H1 (cell line): ENCODE measurements around the gene PSMD9. TPM values are rescaled to one million over a fixed set of nuclear protein-coding genes. Genes with fewer than 3 reads are reported as not detected.

Experiments used
- CTCF ChIA-PET: fragments of 300-600 bp; sonication (Branson Sonifier 250); formaldehyde crosslinking; loops from one replicate; lab custom pipeline; 2021; ENCODE audit not compliant: partially characterized antibody; lab: Charles Lee
- POLR2A ChIA-PET: fragments of 300-600 bp; sonication (Branson Sonifier 250); formaldehyde crosslinking; loops from one replicate; lab custom pipeline; 2021; ENCODE audit warnings: inconsistent platforms; ENCODE audit not compliant: partially characterized antibody; lab: Charles Lee
- DNase-seq, 2 experiments: peaks; one replicate each; pipeline versions ENCODE4 v3.0.0 to v3.0.0-alpha.2; 2010 to 2022; ENCODE audit warnings: low spot score in 2 of 2, low read depth in 1 of 2, mixed read lengths in 1 of 2
- FAIRE-seq: peaks from 2 replicates; lab custom pipeline; 2011; peaks lifted over from hg19 to GRCh38; lab: Jason Lieb, UNC
- H2AFZ ChIP-seq: 2 replicates; pipeline ENCODE4 v1.8.1; 2012; ENCODE audit warnings: low read length, inconsistent platforms
- H2AK5ac ChIP-seq: 2 replicates; pipeline ENCODE4 v1.6.1; 2013; ENCODE audit warnings: low read depth, low read length
- H2BK120ac ChIP-seq: replicated peaks from 2 replicates; pipeline ENCODE3; 2013; ENCODE audit warnings: low read depth, low read length, inconsistent platforms
- H2BK12ac ChIP-seq: 2 replicates; pipeline ENCODE4 v1.6.1; 2013; ENCODE audit warnings: low read depth, low read length
- H2BK15ac ChIP-seq: 2 replicates; pipeline ENCODE4 v1.6.1; 2013; ENCODE audit warnings: low read length
- H2BK20ac ChIP-seq: 2 replicates; pipeline ENCODE4 v1.6.1; 2013; ENCODE audit warnings: low read length
- H2BK5ac ChIP-seq: 2 replicates; pipeline ENCODE4 v1.6.1; 2013; ENCODE audit warnings: low read depth, low read length
- H3K14ac ChIP-seq: 2 replicates; pipeline ENCODE4 v1.6.1; 2013; ENCODE audit warnings: inconsistent platforms; ENCODE audit not compliant: insufficient read length
- H3K18ac ChIP-seq: 2 replicates; pipeline ENCODE4 v1.6.1; 2013; ENCODE audit warnings: low read length; ENCODE audit errors: extremely low read depth
- H3K23ac ChIP-seq: 2 replicates; pipeline ENCODE4 v1.6.1; 2013; ENCODE audit warnings: inconsistent platforms; ENCODE audit not compliant: insufficient read length
- H3K23me2 ChIP-seq: 2 replicates; pipeline ENCODE4 v1.6.1; 2013; ENCODE audit warnings: low read depth, low read length
- H3K27ac ChIP-seq: 2 replicates; pipeline ENCODE4 v1.6.1; 2011; ENCODE audit warnings: low read depth, low read length, inconsistent platforms
- H3K27me3 ChIP-seq, 4 experiments: replicated peaks in 1 of 4; 1 replicate in 1 of 4; 2 replicates in 3 of 4; pipeline versions ENCODE4 v1.6.1 to v1.8.1; 2011 to 2013; ENCODE audit warnings: low read length in 3 of 4, mild to moderate bottlenecking in 3 of 4, inconsistent platforms in 2 of 4, mixed read lengths in 2 of 4, moderate library complexity in 1 of 4; ENCODE audit not compliant: control insufficient read depth in 3 of 4, insufficient read depth in 3 of 4; ENCODE audit errors: extremely low read depth in 1 of 4
- H3K36me3 ChIP-seq, 4 experiments: 2 replicates each; pipeline versions ENCODE4 v1.6.1 to v1.8.1; 2011 to 2013; ENCODE audit warnings: mild to moderate bottlenecking in 4 of 4, low read length in 3 of 4, moderate library complexity in 2 of 4, control low read depth in 1 of 4, inconsistent platforms in 1 of 4; ENCODE audit not compliant: insufficient read depth in 4 of 4, control insufficient read depth in 2 of 4
- H3K4ac ChIP-seq: replicated peaks from 2 replicates; pipeline ENCODE3; 2013; ENCODE audit warnings: low read length, low read depth, mixed read lengths, inconsistent platforms; ENCODE audit not compliant: insufficient read length
- H3K4me1 ChIP-seq, 4 experiments: replicated peaks in 1 of 4; 1 replicate in 1 of 4; 2 replicates in 3 of 4; pipeline versions ENCODE4 v1.6.1 to v1.8.1; 2011 to 2013; ENCODE audit warnings: low read length in 3 of 4, inconsistent platforms in 2 of 4, mixed read lengths in 1 of 4; ENCODE audit not compliant: insufficient read depth in 4 of 4, control insufficient read depth in 3 of 4
- H3K4me2 ChIP-seq, 2 experiments: 2 replicates each; pipeline versions ENCODE4 v1.6.1 to v1.8.1; 2011 to 2013; ENCODE audit warnings: low read depth in 2 of 2, low read length in 2 of 2, control low read depth in 1 of 2, inconsistent platforms in 1 of 2, mild to moderate bottlenecking in 1 of 2; ENCODE audit not compliant: insufficient read depth in 1 of 2
- H3K4me3 ChIP-seq, 4 experiments: fragments of 200-600, 300-600 bp in 1 of 4; sonication (generic), shearing (Covaris generic), sonication (Bioruptor Twin) in 1 of 4; 2 replicates each; pipeline versions ENCODE4 v1.5.1 to v1.8.1; 2011 to 2016; ENCODE audit warnings: low read length in 4 of 4, low read depth in 3 of 4, control low read depth in 2 of 4, inconsistent platforms in 2 of 4, mild to moderate bottlenecking in 2 of 4, mixed read lengths in 1 of 4, moderate library complexity in 1 of 4; ENCODE audit not compliant: insufficient read depth in 2 of 4; ENCODE audit errors: extremely low read depth in 1 of 4
- H3K56ac ChIP-seq: replicated peaks from 2 replicates; pipeline ENCODE3; 2013; ENCODE audit warnings: low read depth, mild to moderate bottlenecking, mixed read lengths, low read length, inconsistent platforms; ENCODE audit not compliant: insufficient read length
- H3K79me1 ChIP-seq: 2 replicates; pipeline ENCODE4 v1.6.1; 2013; ENCODE audit warnings: low read depth, low read length, control low read depth
- H3K79me2 ChIP-seq, 2 experiments: 2 replicates each; pipeline versions ENCODE4 v1.6.1 to v1.8.1; 2012 to 2013; ENCODE audit warnings: low read length in 2 of 2, mild to moderate bottlenecking in 2 of 2, inconsistent platforms in 1 of 2; ENCODE audit not compliant: insufficient read depth in 2 of 2, control insufficient read depth in 1 of 2
- H3K9ac ChIP-seq, 4 experiments: replicated peaks in 1 of 4; 1 replicate in 1 of 4; 2 replicates in 3 of 4; pipeline versions ENCODE4 v1.6.1 to v1.8.1; 2011 to 2013; ENCODE audit warnings: low read depth in 3 of 4, low read length in 3 of 4, control low read depth in 2 of 4, mild to moderate bottlenecking in 2 of 4, moderate library complexity in 2 of 4, inconsistent platforms in 1 of 4; ENCODE audit errors: extremely low read depth in 1 of 4
- H3K9me3 ChIP-seq, 2 experiments: 2 replicates each; pipeline versions ENCODE4 v1.6.1 to v1.8.1; 2012 to 2013; ENCODE audit warnings: mild to moderate bottlenecking in 2 of 2, moderate library complexity in 2 of 2, control low read depth in 1 of 2, inconsistent platforms in 1 of 2, low read depth in 1 of 2, low read length in 1 of 2, mixed read lengths in 1 of 2; ENCODE audit not compliant: insufficient read depth in 2 of 2
- H4K20me1 ChIP-seq, 2 experiments: replicated peaks in 1 of 2; 2 replicates each; pipeline versions ENCODE3 to v1.8.1; 2011 to 2013; ENCODE audit warnings: inconsistent platforms in 2 of 2, low read length in 2 of 2, mild to moderate bottlenecking in 1 of 2; ENCODE audit not compliant: insufficient read depth in 2 of 2, control insufficient read depth in 1 of 2
- H4K5ac ChIP-seq: 2 replicates; pipeline ENCODE4 v1.6.1; 2013; ENCODE audit warnings: low read length, low read depth, mixed read lengths, inconsistent platforms; ENCODE audit not compliant: insufficient read length
- H4K8ac ChIP-seq: 2 replicates; pipeline ENCODE4 v1.8.0; 2013; ENCODE audit warnings: mild to moderate bottlenecking, moderate library complexity, low read length, inconsistent platforms; ENCODE audit not compliant: insufficient read depth; ENCODE audit errors: extremely low read depth
- H4K91ac ChIP-seq: replicated peaks from 2 replicates; pipeline ENCODE3; 2013; ENCODE audit warnings: low read length, mixed read lengths, inconsistent platforms; ENCODE audit not compliant: insufficient read length
- GTF2F1 ChIP-seq: IDR thresholded peaks from 2 replicates; pipeline ENCODE4 v1.6.1; 2012; ENCODE audit warnings: low read depth, low read length, improper control_type of control experiment, borderline replicate concordance
- NANOG ChIP-seq: IDR thresholded peaks from 2 replicates; pipeline ENCODE4 v1.6.1; 2011; ENCODE audit warnings: low read length, low read depth, mild to moderate bottlenecking, inconsistent platforms; ENCODE audit not compliant: insufficient read depth, poor library complexity, severe bottlenecking
- RNF2 ChIP-seq: fragments of 200-900, 300-1000 bp; sonication (generic); IDR thresholded peaks from 2 replicates; pipeline ENCODE4 v1.7.1; 2016; ENCODE audit warnings: borderline replicate concordance, low read depth, mild to moderate bottlenecking, antibody characterized with exemption, low read length; ENCODE audit not compliant: poor library complexity, severe bottlenecking; ENCODE audit errors: missing control alignments
- WGBS, 2 experiments: shearing (Covaris generic) in 1 of 2; methylation state at CpG; one replicate each; pipeline versions ENCODE4 v1.1.6 to v1.1.7; 2013 to 2015; ENCODE audit warnings: low lambda C conversion rate in 2 of 2, mixed read lengths in 2 of 2, inconsistent platforms in 1 of 2, low coverage in 1 of 2, missing lambda C conversion rate in 1 of 2; ENCODE audit not compliant: insufficient replicate concordance in 2 of 2, insufficient coverage in 1 of 2, insufficient read length in 1 of 2; ENCODE audit errors: extremely low coverage in 1 of 2, missing lambda C conversion rate in 1 of 2; 5-methylcytosine and 5-hydroxymethylcytosine counted together
- polyA plus RNA-seq, 7 experiments: library from polyadenylated mRNA; depleted of rRNA in 3 of 7; stranded (reverse) in 5 of 7; unstranded in 2 of 7; fragments of >200 nt in 5 of 7; fragments of 200-250 nt in 2 of 7; gene quantifications; 1 replicate in 5 of 7; 2 replicates in 1 of 7; 4 replicates in 1 of 7; pipeline versions ENCODE4 v1.2.1 to v1.2.3, GENCODE V29; 2011 to 2013; ENCODE audit warnings: missing spikeins in 2 of 7, mixed read lengths in 2 of 7
- total RNA-seq: library from RNA; stranded (reverse); fragmentation: NEBNext Ultra II Directional; extraction: Animal tissue kit (Norgen Biotek cat#: 25700); gene quantifications from 2 replicates; pipeline ENCODE4 v1.2.1, GENCODE V29; 2021

The PSMD9 gene
- total and polyA plus RNA-seq, 2 of the 8 experiments (the other 6 are each of a cell fraction or from before 2014, with no cell fraction given) = 28.8 to 36.1 TPM

GRCh38 chr12:121963341-121964018, 74.9 kb downstream of the PSMD9 start:
- H3K23me2 ChIP-seq = no peaks in the 10 kb centered on the region; the same call in 1 of the 2 replicates
- no peak for FAIRE-seq
- no peak overlapping the region; a peak in 1 of 7 replicates for H3K9ac ChIP-seq
- H3K18ac ChIP-seq = no peak overlapping the region
- no peak overlapping the region; the same call in 1 of the 2 replicates for H4K8ac ChIP-seq
- H3K36me3 ChIP-seq = no peaks in the 10 kb centered on the region
- no peak overlapping the region for H2AK5ac ChIP-seq
- WGBS, 2 experiments = 85% methylated on average over 15 of the region's 15 CpGs; no CpG with 5 or more reads in 1 of the 2 experiments
- no peak overlapping the region for H3K27ac ChIP-seq
- H4K91ac ChIP-seq = no peak overlapping the region
- H2BK20ac ChIP-seq = no peak overlapping the region
- peaks cover 0 to 4% (median 0%) of the 10 kb centered on the region in 4 experiments; a peak in 2 of 7 replicates for H3K4me1 ChIP-seq
- H3K9me3 ChIP-seq = no peaks in the 10 kb centered on the region
- H2AFZ ChIP-seq = no peak overlapping the region
- no peak overlapping the region for H3K4me2 ChIP-seq
- H3K27me3 ChIP-seq = no peaks in the 10 kb centered on the region
- POLR2A ChIA-PET = interaction anchor here (0.6 to 1.1 kb wide), 3 partner anchors 60 to 267 kb away, joined by 3 read pairs; no protein-coding TSS in a partner anchor
- no peaks in the 10 kb centered on the region for H3K79me1 ChIP-seq
- H3K79me2 ChIP-seq = no peaks in the 10 kb centered on the region
- TF ChIP-seq NANOG = no peak
- no peak for TF ChIP-seq RNF2
- no peak for TF ChIP-seq GTF2F1
- no peak overlapping the region for H2BK120ac ChIP-seq
- no peak overlapping the region for H3K4ac ChIP-seq
- H2BK15ac ChIP-seq = no peak overlapping the region
- CTCF ChIA-PET = interaction anchor here (0.6 to 1.2 kb wide), 4 partner anchors 12 to 68 kb away, joined by 3 read pairs; no protein-coding TSS in a partner anchor
- no peak overlapping the region for H4K5ac ChIP-seq
- H2BK12ac ChIP-seq = no peak overlapping the region
- no peak overlapping the region for H3K23ac ChIP-seq
- H4K20me1 ChIP-seq = no peaks in the 10 kb centered on the region
- no peak overlapping the region for H2BK5ac ChIP-seq
- H3K56ac ChIP-seq = no peak overlapping the region
- no peak overlapping the region for H3K4me3 ChIP-seq
- H3K14ac ChIP-seq = no peak overlapping the region
- DNase-seq = no peak
